Stimulated activated naive B cell treated with anti-CD40 and anti-IgM and Interleukin-4, amounts not matched to agents 10 μg/mL and 1 μg/mL and 100 μg/mL, for 72 hours (primary cell): ENCODE measurements around the gene MASP1.

Experiments used
- ATAC-seq, 2 donors: fragments of 150-1000 bp; cut with Tn5 transposase; replicated peaks; 2 replicates each; pipeline ENCODE4 v1.10.0; 2021; ENCODE audit warnings: moderate library complexity in 1 of 2
- DNase-seq: peaks from one replicate; pipeline ENCODE4 v3.0.0; 2021
- H3K27ac Mint-ChIP-seq: one replicate; pipeline ENCODE4 v1.8.0; 2022; ENCODE audit warnings: mild to moderate bottlenecking, mixed read lengths
- H3K27me3 Mint-ChIP-seq, 2 donors: one replicate each; pipeline ENCODE4 v1.8.0; 2022; ENCODE audit warnings: mixed read lengths in 2 of 2
- H3K36me3 Mint-ChIP-seq, 2 donors: one replicate each; pipeline ENCODE4 v1.8.0; 2022; ENCODE audit warnings: mixed read lengths in 2 of 2, mild to moderate bottlenecking in 1 of 2
- H3K4me1 Mint-ChIP-seq, 2 donors: one replicate each; pipeline ENCODE4 v1.8.0; 2022; ENCODE audit warnings: mixed read lengths in 2 of 2, mild to moderate bottlenecking in 1 of 2
- H3K4me3 Mint-ChIP-seq, 2 donors: one replicate each; pipeline ENCODE4 v1.8.0; 2022; ENCODE audit warnings: mild to moderate bottlenecking in 2 of 2, mixed read lengths in 2 of 2, moderate library complexity in 1 of 2
- H3K9me3 Mint-ChIP-seq, 2 donors: one replicate each; pipeline ENCODE4 v1.8.0; 2022; ENCODE audit warnings: mixed read lengths in 2 of 2, mild to moderate bottlenecking in 1 of 2

The MASP1 gene

GRCh38 chr3:187291512-187292132 lies at the start of gene MASP1:
Gene MASP1, minus strand, starts transcription at chr3:187291737. Its CDS starts 105 bp downstream, at chr3:187291632.
- no peak for ATAC-seq
- DNase-seq, result no peak
- H3K36me3 Mint-ChIP-seq, result no peaks in the 10 kb centered on the region
- H3K4me3 Mint-ChIP-seq, result no peak within 1 kb of the TSS
- H3K4me1 Mint-ChIP-seq, result no peaks in the 10 kb centered on the region
- H3K27me3 Mint-ChIP-seq, result peaks cover 22 to 75% of the 10 kb centered on the region in 2 donors
- H3K9me3 Mint-ChIP-seq, result no peaks in the 10 kb centered on the region
- H3K27ac Mint-ChIP-seq, result no peak within 1 kb of the TSS

- Mint-ChIP-seq H3K27me3 (peaks cover 15 to 51% of the 10 kb centered on the region in 2 donors), H3K36me3 (no peaks in the 10 kb centered on the region), H3K9me3 (no peaks in the 10 kb centered on the region), H3K4me1 (no peaks in the 10 kb centered on the region), H3K4me3 (no peak overlapping the region), H3K27ac (no peak overlapping the region)
- ATAC-seq (no peak), DNase-seq (no peak)
Measured at GRCh38 chr3:187340578-187340977, 49.0 kb upstream of the MASP1 start.

GRCh38 chr3:187336322-187336721 lies 44.8 kb upstream of the MASP1 start:
- Mint-ChIP-seq H3K36me3 (no peaks in the 10 kb centered on the region), H3K9me3 (no peaks in the 10 kb centered on the region), H3K27ac (no peak overlapping the region), H3K4me1 (no peaks in the 10 kb centered on the region), H3K27me3 (peaks cover 27 to 41% of the 10 kb centered on the region in 2 donors), H3K4me3 (no peak overlapping the region)
- DNase-seq (no peak), ATAC-seq (no peak)

- Mint-ChIP-seq H3K4me3 (no peak overlapping the region), H3K27me3 (peaks cover 20 to 33% of the 10 kb centered on the region in 2 donors)
Measured at GRCh38 chr3:187334904-187335303, 43.4 kb upstream of the MASP1 start.

GRCh38 chr3:187328691-187329090 lies 37.2 kb upstream of the MASP1 start:
- H3K4me1 Mint-ChIP-seq, result no peaks in the 10 kb centered on the region
- no peak for ATAC-seq
- no peak overlapping the region for H3K27ac Mint-ChIP-seq
- H3K27me3 Mint-ChIP-seq, result peaks cover 8 to 12% of the 10 kb centered on the region in 2 donors
- H3K4me3 Mint-ChIP-seq, result no peak overlapping the region
- no peak for DNase-seq
- H3K9me3 Mint-ChIP-seq, result no peaks in the 10 kb centered on the region
- H3K36me3 Mint-ChIP-seq, result no peaks in the 10 kb centered on the region

More at GRCh38 chr3:187334904-187335303, 43.4 kb upstream of the MASP1 start:
- Mint-ChIP-seq H3K4me1 (no peaks in the 10 kb centered on the region), H3K36me3 (no peaks in the 10 kb centered on the region), H3K9me3 (no peaks in the 10 kb centered on the region), H3K27ac (no peak overlapping the region)
- ATAC-seq, result no peak
- no peak for DNase-seq

GRCh38 chr3:187327845-187328244 lies 36.3 kb upstream of the MASP1 start:
- Mint-ChIP-seq H3K4me1 (no peaks in the 10 kb centered on the region), H3K4me3 (no peak overlapping the region), H3K27ac (no peak overlapping the region), H3K9me3 (no peaks in the 10 kb centered on the region), H3K36me3 (no peaks in the 10 kb centered on the region), H3K27me3 (peaks cover 8 to 12% of the 10 kb centered on the region in 2 donors)
- DNase-seq, result no peak
- no peak for ATAC-seq

- no peak overlapping the region for H3K4me3 Mint-ChIP-seq
- H3K27me3 Mint-ChIP-seq, result peaks cover 8% of the 10 kb centered on the region in 2 donors
- no peak overlapping the region for H3K27ac Mint-ChIP-seq
- no peaks in the 10 kb centered on the region for H3K9me3 Mint-ChIP-seq
- H3K4me1 Mint-ChIP-seq, result no peaks in the 10 kb centered on the region
- no peaks in the 10 kb centered on the region for H3K36me3 Mint-ChIP-seq
- ATAC-seq (no peak), DNase-seq (no peak)
Measured at GRCh38 chr3:187325632-187326031, 34.1 kb upstream of the MASP1 start.

GRCh38 chr3:187323091-187323490 lies 31.6 kb upstream of the MASP1 start:
- Mint-ChIP-seq H3K4me1 (peaks cover 6 to 7% of the 10 kb centered on the region in 2 donors), H3K27me3 (peaks cover 8 to 16% of the 10 kb centered on the region in 2 donors), H3K4me3 (no peak overlapping the region), H3K9me3 (no peaks in the 10 kb centered on the region), H3K36me3 (no peaks in the 10 kb centered on the region), H3K27ac (no peak overlapping the region)
- no peak for DNase-seq
- ATAC-seq, result no peak

GRCh38 chr3:187322291-187322690 lies 30.8 kb upstream of the MASP1 start:
- no peak for ATAC-seq
- H3K27me3 Mint-ChIP-seq, result peaks cover 13 to 23% of the 10 kb centered on the region in 2 donors
- DNase-seq, result no peak
- no peaks in the 10 kb centered on the region for H3K36me3 Mint-ChIP-seq
- no peak overlapping the region for H3K4me3 Mint-ChIP-seq
- H3K9me3 Mint-ChIP-seq, result no peaks in the 10 kb centered on the region
- no peak overlapping the region for H3K27ac Mint-ChIP-seq
- peaks cover 6 to 7% of the 10 kb centered on the region in 2 donors for H3K4me1 Mint-ChIP-seq

GRCh38 chr3:187321766-187322165 lies 30.2 kb upstream of the MASP1 start:
- H3K36me3 Mint-ChIP-seq, result no peaks in the 10 kb centered on the region
- H3K4me1 Mint-ChIP-seq, result peaks cover 6 to 7% of the 10 kb centered on the region in 2 donors
- ATAC-seq (no peak), DNase-seq (no peak)
- no peaks in the 10 kb centered on the region for H3K9me3 Mint-ChIP-seq
- H3K27ac Mint-ChIP-seq, result no peak overlapping the region
- no peak overlapping the region for H3K4me3 Mint-ChIP-seq
- peaks cover 18 to 28% of the 10 kb centered on the region in 2 donors for H3K27me3 Mint-ChIP-seq

- Mint-ChIP-seq H3K36me3 (no peaks in the 10 kb centered on the region), H3K27me3 (peaks cover 24 to 33% of the 10 kb centered on the region in 2 donors), H3K4me1 (peaks cover 6 to 7% of the 10 kb centered on the region in 2 donors), H3K27ac (no peak overlapping the region), H3K4me3 (no peak overlapping the region), H3K9me3 (no peaks in the 10 kb centered on the region)
- peak; percentile 86 to 95 for ATAC-seq
- peak; percentile 49 for DNase-seq
Measured at GRCh38 chr3:187319699-187320302, 28.3 kb upstream of the MASP1 start.

GRCh38 chr3:187318819-187319616 lies 27.5 kb upstream of the MASP1 start:
- ATAC-seq (no peak), DNase-seq (no peak)
- Mint-ChIP-seq H3K27ac (no peak overlapping the region), H3K4me3 (no peak overlapping the region), H3K4me1 (peaks cover 6 to 7% of the 10 kb centered on the region in 2 donors), H3K36me3 (no peaks in the 10 kb centered on the region), H3K27me3 (peaks cover 31 to 37% of the 10 kb centered on the region in 2 donors), H3K9me3 (no peaks in the 10 kb centered on the region)

- ATAC-seq (no peak), DNase-seq (no peak)
- Mint-ChIP-seq H3K4me1 (peaks cover 6 to 7% of the 10 kb centered on the region in 2 donors), H3K27me3 (peaks cover 49% of the 10 kb centered on the region in 2 donors), H3K4me3 (no peak overlapping the region), H3K27ac (no peak overlapping the region), H3K36me3 (no peaks in the 10 kb centered on the region), H3K9me3 (no peaks in the 10 kb centered on the region)
Measured at GRCh38 chr3:187315872-187316271, 24.3 kb upstream of the MASP1 start.

- no peak for ATAC-seq
- Mint-ChIP-seq H3K4me1 (peaks cover 4 to 7% of the 10 kb centered on the region in 2 donors), H3K9me3 (no peaks in the 10 kb centered on the region), H3K36me3 (no peaks in the 10 kb centered on the region), H3K27me3 (peaks cover 44 to 58% of the 10 kb centered on the region in 2 donors), H3K27ac (no peak overlapping the region), H3K4me3 (no peak overlapping the region)
- no peak for DNase-seq
Measured at GRCh38 chr3:187314176-187314575, 22.6 kb upstream of the MASP1 start.
